Gastroesophageal sphincter (tissue), 3 donors: ENCODE measurements around the gene S1PR5.

Experiments
- EP300 ChIP-seq: sonication (generic); formaldehyde crosslinking; IDR thresholded peaks from one replicate; pipeline ENCODE4 v1.6.1; 2017; ENCODE audit warnings: antibody characterized with exemption, mild to moderate bottlenecking
- POLR2A ChIP-seq, 2 donors: fragments of 450-650 bp; IDR thresholded peaks; one replicate each; pipeline ENCODE4 v1.6.1; 2017; ENCODE audit warnings: antibody characterized with exemption in 2 of 2, mild to moderate bottlenecking in 2 of 2, moderate library complexity in 1 of 2
- POLR2AphosphoS5 ChIP-seq: sonication (generic); formaldehyde crosslinking; IDR thresholded peaks from one replicate; pipeline ENCODE4 v1.6.1; 2017; ENCODE audit warnings: antibody characterized with exemption
- TF ChIP-seq, protein P1 (sequence below), 4 experiments: fragments of 200-600 bp in 2 of 4; fragments of 450-650 bp in 2 of 4; sonication (generic) in 1 of 4; IDR thresholded peaks; one replicate each; pipeline ENCODE4 v1.5.1; 2017 to 2019; ENCODE audit warnings: antibody characterized with exemption in 4 of 4, mild to moderate bottlenecking in 2 of 4, moderate library complexity in 2 of 4

GRCh38 chr19:10557603-10558197 is 40.5 kb upstream of the S1PR5 start:
- TF ChIP-seq, protein P1, sequence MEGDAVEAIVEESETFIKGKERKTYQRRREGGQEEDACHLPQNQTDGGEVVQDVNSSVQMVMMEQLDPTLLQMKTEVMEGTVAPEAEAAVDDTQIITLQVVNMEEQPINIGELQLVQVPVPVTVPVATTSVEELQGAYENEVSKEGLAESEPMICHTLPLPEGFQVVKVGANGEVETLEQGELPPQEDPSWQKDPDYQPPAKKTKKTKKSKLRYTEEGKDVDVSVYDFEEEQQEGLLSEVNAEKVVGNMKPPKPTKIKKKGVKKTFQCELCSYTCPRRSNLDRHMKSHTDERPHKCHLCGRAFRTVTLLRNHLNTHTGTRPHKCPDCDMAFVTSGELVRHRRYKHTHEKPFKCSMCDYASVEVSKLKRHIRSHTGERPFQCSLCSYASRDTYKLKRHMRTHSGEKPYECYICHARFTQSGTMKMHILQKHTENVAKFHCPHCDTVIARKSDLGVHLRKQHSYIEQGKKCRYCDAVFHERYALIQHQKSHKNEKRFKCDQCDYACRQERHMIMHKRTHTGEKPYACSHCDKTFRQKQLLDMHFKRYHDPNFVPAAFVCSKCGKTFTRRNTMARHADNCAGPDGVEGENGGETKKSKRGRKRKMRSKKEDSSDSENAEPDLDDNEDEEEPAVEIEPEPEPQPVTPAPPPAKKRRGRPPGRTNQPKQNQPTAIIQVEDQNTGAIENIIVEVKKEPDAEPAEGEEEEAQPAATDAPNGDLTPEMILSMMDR (IDR thresholded peaks at IDR 0.05): no peak
- TF ChIP-seq POLR2A (IDR thresholded peaks at IDR 0.05) (no peak), POLR2AphosphoS5 (no peak), EP300 (no peak)
